Cerebellar nuclear complex (tissue), 1 donor: ENCODE results near the gene RPS27.
"Not testable (repeated sequence)": the region's sequence is repeated elsewhere in the genome, so short reads cannot be mapped to it uniquely, and the experiment has no call there.

Source experiments
- DNase-seq, 2 experiments: peaks; one replicate each; lab custom pipeline; 2025; lab: John Stamatoyannopoulos, UW

RPS27 gene

GRCh38 chr1:153985941-153986761 lies 4.4 kb upstream of the RPS27 start, which contains the start of gene RAB13:
Gene RAB13 (minus strand): TSS chr1:153986339. CDS start chr1:153986236, 103 bp downstream.
- no peak for DNase-seq

- no peak for DNase-seq
These were observed 2.9 kb upstream of the RPS27 start for GRCh38 chr1:153987621-153988020.

DNA sequence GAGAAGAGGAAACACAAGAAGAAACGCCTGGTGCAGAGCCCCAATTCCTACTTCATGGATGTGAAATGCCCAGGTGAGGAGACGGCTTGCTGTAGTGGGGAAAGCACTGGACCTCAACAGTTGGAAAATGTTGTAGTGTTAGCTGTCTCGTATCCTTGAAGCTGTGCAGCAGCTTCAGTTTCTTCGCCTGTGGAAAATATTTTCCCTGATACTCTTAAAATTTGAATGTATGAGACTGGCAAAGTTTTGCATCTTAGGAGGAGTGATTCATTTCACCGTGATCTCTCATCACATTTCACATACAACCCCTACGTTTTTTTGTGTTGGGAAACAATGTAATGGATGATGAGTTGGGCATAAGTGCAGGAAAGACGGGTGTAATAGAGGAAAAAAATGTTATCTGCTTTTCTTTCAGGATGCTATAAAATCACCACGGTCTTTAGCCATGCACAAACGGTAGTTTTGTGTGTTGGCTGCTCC lies 629 bp downstream of the RPS27 start:
- DNase-seq = no peak

- DNase-seq = no peak
These were observed 1.2 kb downstream of the RPS27 start for GRCh38 chr1:153991806-153992205.

DNA sequence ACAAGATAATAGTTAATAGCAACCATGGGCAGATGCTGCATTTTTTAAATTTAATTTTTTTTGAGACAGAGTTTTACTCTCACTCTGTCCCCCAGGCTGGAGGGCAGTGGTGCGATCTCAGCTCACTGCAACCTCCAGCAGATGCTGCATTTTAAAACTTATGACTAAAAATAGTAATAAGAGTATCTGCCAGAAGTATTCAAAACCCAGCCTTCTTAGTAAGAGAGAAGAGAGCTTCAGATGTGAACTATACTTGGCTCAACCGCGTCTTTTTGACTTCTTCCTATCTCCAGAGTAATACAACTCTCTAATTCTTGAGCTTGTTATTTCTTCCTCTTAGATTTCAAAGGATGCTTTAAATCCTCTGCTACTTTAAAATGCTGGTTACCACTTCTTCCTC lies 4.6 kb downstream of the RPS27 start:
- no peak for DNase-seq

DNA sequence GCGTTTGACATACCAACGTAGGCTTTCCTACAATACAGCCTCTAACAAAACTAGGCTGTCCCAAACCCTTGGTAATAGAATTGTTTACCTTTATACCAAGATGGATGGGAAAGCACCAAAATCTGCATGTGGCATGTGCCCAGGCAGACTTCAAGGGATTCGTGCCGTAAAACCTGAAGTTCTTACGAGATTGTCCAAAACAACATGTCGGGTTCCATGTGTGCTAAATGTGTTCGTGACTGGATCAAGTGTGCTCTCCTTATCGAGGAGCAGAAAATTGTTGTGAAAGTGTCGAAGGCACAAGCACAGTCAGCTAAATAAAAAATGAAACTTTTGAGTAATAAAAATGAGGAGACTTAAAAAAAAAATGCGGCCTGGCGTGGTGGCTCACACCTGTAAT lies 5.1 kb downstream of the RPS27 start:
- no peak for DNase-seq

DNA sequence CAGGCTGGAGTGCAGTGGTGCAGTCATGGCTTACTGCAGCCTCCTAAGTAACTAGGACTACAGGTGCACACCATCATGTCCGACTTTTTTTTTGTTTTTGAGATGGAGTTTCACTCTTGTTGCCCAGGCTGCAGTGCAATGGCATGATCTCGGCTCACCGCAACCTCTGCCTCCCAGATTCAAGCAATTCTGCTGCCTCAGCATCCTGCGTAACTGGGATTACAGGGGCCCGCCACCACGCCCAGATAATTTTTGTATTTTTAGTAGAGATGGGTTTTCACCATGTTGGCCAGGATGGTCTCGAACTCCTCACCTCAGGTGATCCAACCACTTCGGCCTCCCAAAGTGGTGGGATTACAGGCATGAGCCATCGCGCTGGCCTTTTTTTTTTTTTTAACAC lies 6.3 kb downstream of the RPS27 start:
- not testable (repeated sequence) for DNase-seq

DNA sequence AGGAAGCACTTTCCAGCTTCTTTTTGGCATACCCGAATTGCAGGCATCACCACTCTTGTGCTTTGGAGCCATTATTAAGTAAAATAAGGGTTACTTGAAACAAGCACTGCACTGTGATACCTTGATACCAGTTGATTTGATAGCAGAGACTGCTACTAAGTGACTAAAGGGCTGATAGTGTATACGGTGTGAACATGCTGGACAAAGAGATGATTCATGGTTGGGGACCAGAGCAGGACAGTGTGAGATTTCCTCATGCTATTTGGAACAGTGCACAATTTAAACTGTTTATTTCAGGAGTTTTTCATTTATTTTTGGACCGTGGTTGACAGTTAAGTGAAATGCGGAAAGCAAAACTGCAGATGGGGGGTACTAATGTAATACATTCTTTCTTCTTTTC lies 9.9 kb downstream of the RPS27 start:
- DNase-seq = no peak

GRCh38 chr1:154006136-154006535 lies 15.6 kb downstream of the RPS27 start:
- DNase-seq = no peak

DNA sequence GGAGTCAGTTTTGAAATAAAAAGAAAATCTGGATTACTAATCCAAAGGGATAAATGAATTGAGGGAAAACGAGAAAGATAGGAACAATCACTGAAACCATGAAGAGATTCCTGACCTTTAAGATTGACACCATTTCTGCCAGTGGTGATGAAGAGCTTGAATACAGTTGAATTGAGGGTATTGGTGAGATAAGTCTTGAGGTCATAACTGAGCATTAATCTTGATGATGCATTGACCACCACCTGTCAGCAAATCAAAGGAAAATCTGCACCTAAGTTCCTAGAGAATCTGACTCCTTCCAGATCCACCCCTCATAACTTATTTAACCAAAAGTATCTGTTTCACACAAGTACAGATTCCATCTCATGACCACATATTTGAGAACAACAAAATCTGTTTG lies 21.6 kb downstream of the RPS27 start:
- DNase-seq = no peak

DNA sequence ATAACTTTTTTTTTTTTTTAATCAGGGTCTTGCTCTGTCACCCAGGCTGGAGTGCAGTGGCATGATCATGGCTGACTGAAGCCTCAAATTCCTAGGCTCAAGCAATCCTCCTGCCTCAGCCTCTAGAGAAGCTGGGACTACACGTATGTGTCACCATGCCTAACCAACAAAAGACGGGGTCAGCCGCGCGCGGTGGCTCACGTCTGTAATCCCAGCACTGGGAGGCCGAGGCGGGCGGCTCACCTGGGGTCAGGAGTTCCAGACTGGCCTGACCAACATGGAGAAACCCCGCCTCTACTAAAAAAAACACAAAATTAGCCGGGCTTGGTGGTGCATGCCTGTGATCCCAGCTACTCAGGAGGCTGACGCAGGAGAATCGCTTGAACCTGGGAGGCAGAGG lies 22.0 kb downstream of the RPS27 start:
- not testable (repeated sequence) for DNase-seq

GRCh38 chr1:154014154-154014907 lies 23.8 kb downstream of the RPS27 start:
- no peak for DNase-seq

DNA sequence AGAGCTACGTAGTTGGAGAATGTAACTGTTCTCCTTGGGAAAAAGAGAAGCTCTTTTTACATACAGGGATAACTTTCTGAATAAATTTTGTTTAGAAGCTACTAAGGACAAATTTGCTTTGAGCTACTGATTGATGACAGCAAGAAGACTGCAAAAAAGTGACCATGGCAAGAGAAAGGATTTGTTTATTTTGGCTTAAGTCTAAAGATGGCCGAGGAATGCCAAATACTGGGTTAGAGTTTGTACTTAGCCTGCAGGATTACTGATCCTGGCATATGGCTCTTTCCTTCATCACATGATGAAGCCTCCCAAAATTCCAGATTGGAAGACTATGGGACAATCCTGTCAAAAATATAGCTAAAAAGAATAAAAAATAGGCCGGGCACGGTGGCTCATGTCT lies 28.7 kb downstream of the RPS27 start:
- DNase-seq = no peak

DNA sequence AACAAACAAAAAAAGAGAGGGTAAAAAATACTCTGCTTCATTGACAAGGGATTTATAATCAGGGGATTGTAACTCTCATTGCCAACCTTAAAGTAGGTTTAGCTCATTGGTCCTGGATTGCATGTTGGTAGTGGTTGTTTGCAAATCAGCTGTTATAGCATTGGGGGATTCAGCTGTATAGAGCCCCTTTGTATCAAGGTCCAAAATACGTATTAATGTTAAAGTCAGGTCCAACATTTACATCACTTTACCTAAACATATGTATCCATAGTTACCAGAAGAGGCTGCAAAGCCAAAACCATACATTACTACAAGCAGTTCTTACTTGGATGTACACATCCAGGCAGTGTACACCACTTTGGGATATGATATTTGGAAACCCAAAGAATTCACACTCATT lies 29.4 kb downstream of the RPS27 start:
- no peak for DNase-seq

GRCh38 chr1:154033697-154034096 lies 43.1 kb downstream of the RPS27 start:
- DNase-seq = not testable (repeated sequence)
